GM19025 (cell line): ENCODE results near the gene IPO4.
"Not testable (repeated sequence)": the region's sequence is repeated elsewhere in the genome, so short reads cannot be mapped to it uniquely, and the experiment has no call there.

Experiments
- ATAC-seq: cut with Tn5 transposase; IDR thresholded peaks from one replicate; pipeline ENCODE4 v1.9.1; 2021; ENCODE audit warnings: mild to moderate bottlenecking, low read depth, moderate library complexity; ENCODE audit not compliant: unreplicated experiment

IPO4 gene

GRCh38 chr14:24188251-24189058, at the start of gene IPO4:
Gene IPO4 (minus strand): TSS chr14:24188816. CDS start chr14:24188787, 29 bp downstream.
- peak; percentile 92 for ATAC-seq

- no peak for ATAC-seq
Observed at GRCh38 chr14:24238123-24238522, 49.5 kb upstream of the IPO4 start.

- no peak for ATAC-seq
Observed at GRCh38 chr14:24237463-24237955, 48.9 kb upstream of the IPO4 start.

GRCh38 chr14:24236689-24237462, 48.3 kb upstream of the IPO4 start:
- ATAC-seq = no peak

- ATAC-seq = no peak
Observed at GRCh38 chr14:24235804-24236688, 47.4 kb upstream of the IPO4 start.

GRCh38 chr14:24234095-24235005, 45.7 kb upstream of the IPO4 start:
- no peak for ATAC-seq

GRCh38 chr14:24233538-24233866, 44.9 kb upstream of the IPO4 start:
- no peak for ATAC-seq

GRCh38 chr14:24232645-24233537, 44.3 kb upstream of the IPO4 start, which contains the start of gene GMPR2:
Gene GMPR2 (plus strand): TSS chr14:24232929. CDS start chr14:24233254, 325 bp downstream.
- peak; percentile 52 for ATAC-seq

GRCh38 chr14:24232121-24232644, 43.6 kb upstream of the IPO4 start, which contains the start of gene NEDD8:
Gene NEDD8 (minus strand): TSS chr14:24232367. CDS start chr14:24232267, 100 bp downstream.
- peak; percentile 72 for ATAC-seq

- ATAC-seq = no peak
Observed at GRCh38 chr14:24231263-24232120, 42.9 kb upstream of the IPO4 start.

- no peak for ATAC-seq
Observed at GRCh38 chr14:24228902-24229301, 40.3 kb upstream of the IPO4 start.

- no peak for ATAC-seq
Observed at GRCh38 chr14:24226473-24226872, 37.9 kb upstream of the IPO4 start.

GRCh38 chr14:24224618-24225071, 36.0 kb upstream of the IPO4 start:
- no peak for ATAC-seq

GRCh38 chr14:24222987-24223386, 34.4 kb upstream of the IPO4 start:
- ATAC-seq = not testable (repeated sequence)

GRCh38 chr14:24219521-24219920, 30.9 kb upstream of the IPO4 start:
- ATAC-seq = no peak

- no peak for ATAC-seq
Observed at GRCh38 chr14:24219080-24219479, 30.5 kb upstream of the IPO4 start.

GRCh38 chr14:24216876-24217275, 28.3 kb upstream of the IPO4 start:
- ATAC-seq = not testable (repeated sequence)
